ENCODE measurements around the gene BOD1L2. TPM values are rescaled to one million over a fixed set of nuclear protein-coding genes. Genes with fewer than 3 reads are reported as not detected.

BOD1L2 gene
- not detected in 2 replicates for total RNA-seq (2014; rRNA removed; shearing (Covaris generic))
- not detected in 2 replicates for polyA plus RNA-seq (2015; cell fraction: cytosol; rRNA removed)
- not detected in 2 replicates for polyA plus RNA-seq (2015; cell fraction: nucleus; rRNA removed)

DNA sequence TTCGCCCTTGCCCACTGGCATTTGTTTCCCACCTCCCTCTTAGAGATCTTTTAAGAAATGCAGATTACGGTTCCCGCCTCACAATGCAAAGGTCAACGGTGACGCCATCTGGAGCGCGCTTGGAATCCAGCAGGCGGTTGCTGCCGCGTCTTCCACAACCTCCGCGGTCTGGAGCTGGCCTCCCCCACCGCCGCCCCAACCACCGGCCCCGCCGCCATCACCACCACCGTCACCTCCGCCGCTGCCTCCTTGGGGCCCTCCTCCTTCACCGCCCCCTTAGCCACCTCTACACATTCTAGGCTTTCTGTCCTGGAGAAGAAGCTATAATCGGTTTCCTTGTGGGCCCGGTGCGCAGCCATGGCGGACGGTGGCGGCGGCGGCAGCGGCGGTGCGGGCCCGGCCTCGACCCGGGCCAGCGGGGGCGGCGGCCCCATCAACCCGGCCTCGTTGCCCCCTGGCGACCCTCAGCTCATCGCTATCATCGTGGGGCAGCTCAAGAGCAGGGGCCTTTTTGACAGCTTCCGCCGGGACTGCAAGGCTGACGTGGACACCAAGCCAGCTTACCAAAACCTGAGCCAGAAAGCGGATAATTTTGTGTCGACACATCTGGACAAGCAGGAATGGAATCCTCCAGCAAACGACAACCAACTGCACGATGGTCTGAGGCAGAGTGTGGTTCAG, at the start of gene BOD1L2:
Gene BOD1L2, plus strand, starts transcription at position 132 of the 681 bp plus-strand sequence. Its CDS starts 226 bp downstream, at position 358.
- in situ Hi-C loops (cut with HindIII; ENCODE audit: low pct_unique_long_range_greater_than_20kb, low sequenced_read_pairs), result no loop called here
- DNase-seq (ENCODE audit: low read depth, low spot score), result no peak

DNA sequence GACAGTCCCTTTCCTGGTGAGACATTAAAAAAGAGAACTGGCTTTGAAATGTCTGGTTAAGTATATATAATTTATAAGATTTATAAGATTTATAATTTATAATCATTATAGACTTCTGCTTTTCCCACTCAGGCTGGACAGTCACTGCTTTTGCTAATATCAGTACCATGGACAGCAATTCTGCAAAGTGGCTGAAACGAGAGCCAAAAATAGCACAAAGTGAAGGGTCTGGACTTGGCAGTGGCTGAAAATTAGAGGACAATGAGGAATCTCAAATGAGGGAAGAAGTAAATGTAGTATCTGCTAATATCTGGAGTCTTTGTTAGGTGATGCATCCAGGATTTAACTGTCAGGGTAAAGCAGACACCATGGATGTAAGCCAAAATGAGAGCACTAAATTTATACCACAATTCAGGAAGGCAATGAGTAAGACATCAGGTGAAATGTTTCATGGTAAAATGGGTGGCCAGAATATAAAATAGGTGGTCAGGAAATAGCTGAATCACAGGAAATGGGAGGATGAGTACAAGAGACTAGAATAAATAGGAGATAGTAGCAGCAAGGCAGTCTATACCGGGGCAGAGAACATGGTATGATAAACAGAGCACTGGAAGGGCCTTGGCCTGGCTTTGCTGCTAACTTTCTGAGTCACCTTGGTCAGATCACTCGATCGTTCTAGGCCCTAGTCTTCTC, 39.6 kb upstream of the BOD1L2 start:
- peak; percentile 21 for DNase-seq (ENCODE audit: low read depth, low spot score)
- in situ Hi-C loops (cut with HindIII; ENCODE audit: low pct_unique_long_range_greater_than_20kb, low sequenced_read_pairs), result no loop called here

DNA sequence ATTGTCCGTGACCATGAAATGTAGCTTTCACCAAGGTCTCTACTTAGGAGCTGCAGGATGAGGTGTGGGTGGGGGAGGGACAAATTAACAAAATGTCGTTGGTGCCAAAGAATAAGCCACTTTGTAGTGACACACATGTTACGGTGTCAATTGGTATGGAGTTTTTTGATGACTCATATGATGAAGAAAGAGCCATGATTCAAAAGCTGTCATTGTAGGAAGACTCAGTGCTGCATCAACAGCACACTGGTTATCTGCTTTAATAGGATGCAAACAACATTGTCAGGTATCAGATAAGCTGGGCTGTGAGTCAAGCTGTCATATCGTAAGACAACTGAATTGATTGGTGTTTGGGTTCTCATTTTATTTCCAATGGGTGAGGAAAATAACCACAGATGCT, 36.6 kb upstream of the BOD1L2 start:
- in situ Hi-C loops (cut with HindIII; ENCODE audit: low pct_unique_long_range_greater_than_20kb, low sequenced_read_pairs), result no loop called here
- DNase-seq (ENCODE audit: low read depth, low spot score), result no peak

DNA sequence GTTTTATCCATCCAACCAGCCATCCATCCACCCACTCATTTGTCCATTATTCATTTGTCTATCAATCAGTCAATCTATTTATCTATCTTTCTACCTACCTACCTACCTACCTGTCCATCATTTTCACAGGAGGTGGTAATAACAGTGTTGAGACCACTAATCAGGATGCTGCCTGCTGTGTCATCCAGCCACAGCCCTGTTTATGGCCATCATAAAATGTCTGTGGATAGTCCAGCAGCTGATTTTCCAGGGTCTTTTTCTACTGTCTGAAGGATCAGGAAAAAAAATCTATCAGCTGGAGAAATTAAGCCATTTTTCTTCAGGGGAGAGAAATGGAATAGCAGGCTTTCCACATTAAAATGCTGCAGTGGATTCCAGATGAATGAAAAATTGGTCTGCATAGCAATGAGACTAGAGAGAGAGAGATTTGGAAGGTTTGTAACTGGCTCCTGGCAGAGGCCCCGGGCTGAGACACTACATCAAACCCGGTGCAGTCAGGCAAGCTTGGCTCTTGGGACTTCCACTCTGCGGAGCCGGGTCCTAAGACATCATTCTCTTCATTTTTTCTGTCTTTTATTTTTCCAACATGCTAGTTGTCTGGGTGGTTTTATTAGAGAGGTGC, 33.0 kb upstream of the BOD1L2 start:
- no peak for DNase-seq (ENCODE audit: low read depth, low spot score)
- in situ Hi-C loops (cut with HindIII; ENCODE audit: low pct_unique_long_range_greater_than_20kb, low sequenced_read_pairs), result no loop called here

DNA sequence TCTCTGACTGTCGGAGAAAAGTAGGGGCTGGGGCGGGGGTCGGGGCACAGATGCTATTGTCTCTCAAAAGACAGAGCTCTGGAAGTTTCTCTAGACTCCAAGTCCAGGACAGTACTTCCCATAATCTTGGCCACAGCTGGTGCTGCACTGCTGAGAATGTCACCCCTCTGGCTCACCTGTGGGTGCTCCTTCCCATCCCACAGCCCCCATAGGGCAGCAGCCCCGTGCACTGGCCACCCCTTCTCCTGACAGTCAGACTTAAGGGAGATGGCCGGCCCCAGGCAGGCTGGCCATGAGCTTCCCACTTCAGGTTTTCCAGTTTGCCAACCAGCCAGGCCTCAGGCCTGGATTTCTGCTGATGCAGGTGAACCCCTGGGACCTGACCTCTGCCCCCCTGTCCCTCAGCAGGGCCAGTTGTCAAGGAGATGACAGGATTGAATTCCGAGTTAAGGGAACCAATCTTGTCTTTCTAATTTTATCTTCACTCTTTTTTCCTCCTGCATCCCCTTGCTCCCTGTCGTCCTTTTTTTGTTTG, 30.2 kb upstream of the BOD1L2 start:
- no peak for DNase-seq (ENCODE audit: low read depth, low spot score)
- in situ Hi-C loops (cut with HindIII; ENCODE audit: low pct_unique_long_range_greater_than_20kb, low sequenced_read_pairs), result no loop called here

DNA sequence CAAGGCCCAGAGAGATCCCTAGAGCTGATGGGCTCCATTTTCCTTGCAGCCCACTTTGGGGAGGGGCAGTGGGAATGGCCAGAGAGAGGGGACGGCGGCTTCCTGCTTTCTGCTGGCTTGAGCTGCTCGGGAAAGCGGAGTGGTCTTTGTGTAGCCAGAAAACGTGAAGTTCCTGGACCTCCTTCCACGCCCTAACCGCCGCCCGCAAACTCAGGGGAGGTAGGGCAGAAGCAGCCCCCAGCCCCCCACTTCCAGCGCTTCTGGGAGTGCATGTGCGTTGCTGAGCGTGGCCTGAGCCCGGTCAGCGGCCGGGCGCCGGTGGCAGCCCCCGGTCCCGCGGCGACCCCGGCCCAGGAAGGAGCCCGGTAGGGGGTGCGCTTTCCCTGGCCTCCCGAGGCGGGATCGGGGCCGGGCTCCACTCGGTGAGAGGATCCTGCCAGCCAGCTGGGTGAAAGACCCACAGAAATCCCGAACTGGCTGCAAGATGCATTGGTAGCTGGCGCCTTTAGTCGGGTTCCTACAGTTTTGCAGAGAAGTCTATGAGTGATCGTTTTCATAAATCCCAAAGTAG, 25.3 kb upstream of the BOD1L2 start:
- in situ Hi-C loops (cut with HindIII; ENCODE audit: low pct_unique_long_range_greater_than_20kb, low sequenced_read_pairs), result no loop called here
- no peak for DNase-seq (ENCODE audit: low read depth, low spot score)

DNA sequence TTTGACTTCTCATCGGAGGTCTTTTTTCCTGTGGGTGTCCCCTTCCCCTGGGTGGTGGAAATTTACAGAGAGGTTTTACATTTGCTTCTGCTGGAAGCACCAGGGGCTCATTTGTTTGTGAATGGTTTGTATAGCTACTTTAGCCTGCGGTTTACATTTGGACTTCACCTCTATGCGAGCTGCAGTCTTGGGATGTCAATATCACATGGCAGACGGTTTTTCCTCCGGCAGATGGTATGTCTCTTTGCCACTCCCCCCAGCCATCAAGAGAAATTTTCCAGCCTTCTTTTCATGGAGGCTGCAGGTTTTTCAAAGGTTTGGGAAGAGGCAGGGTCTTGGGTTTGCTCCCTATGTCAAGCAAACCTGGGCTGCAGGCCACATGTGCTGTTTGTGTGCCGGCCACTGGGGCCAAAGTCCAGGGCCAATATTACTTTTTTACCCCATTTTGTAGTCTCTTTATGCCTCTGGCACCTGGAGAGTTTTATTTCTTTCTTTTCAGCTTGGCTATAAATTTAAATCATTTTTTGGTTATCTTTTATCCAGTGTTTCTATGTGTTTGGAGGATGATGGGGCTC, 23.9 kb upstream of the BOD1L2 start:
- in situ Hi-C loops (cut with HindIII; ENCODE audit: low pct_unique_long_range_greater_than_20kb, low sequenced_read_pairs), result no loop called here
- DNase-seq (ENCODE audit: low read depth, low spot score), result no peak

DNA sequence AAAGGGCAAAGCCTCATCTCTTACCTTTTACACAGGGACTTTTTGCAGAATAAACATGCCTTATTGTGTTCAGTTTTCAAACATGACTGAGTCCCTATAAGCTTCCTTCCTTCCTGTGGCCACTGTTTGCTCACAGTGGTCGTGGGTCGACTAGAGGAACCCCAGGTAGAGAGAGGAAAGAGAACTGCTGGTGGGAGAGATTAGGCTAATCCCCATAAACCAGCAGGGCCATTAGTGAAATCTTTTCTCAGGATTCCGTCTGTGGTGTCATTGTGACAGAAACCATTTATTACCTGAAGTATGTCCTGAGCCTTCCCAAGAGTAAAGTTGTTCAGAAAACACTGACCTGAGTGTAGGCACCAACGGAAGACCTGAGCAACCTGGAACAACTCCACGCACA, 21.3 kb upstream of the BOD1L2 start:
- in situ Hi-C loops (cut with HindIII; ENCODE audit: low pct_unique_long_range_greater_than_20kb, low sequenced_read_pairs), result no loop called here
- DNase-seq (ENCODE audit: low read depth, low spot score), result no peak

DNA sequence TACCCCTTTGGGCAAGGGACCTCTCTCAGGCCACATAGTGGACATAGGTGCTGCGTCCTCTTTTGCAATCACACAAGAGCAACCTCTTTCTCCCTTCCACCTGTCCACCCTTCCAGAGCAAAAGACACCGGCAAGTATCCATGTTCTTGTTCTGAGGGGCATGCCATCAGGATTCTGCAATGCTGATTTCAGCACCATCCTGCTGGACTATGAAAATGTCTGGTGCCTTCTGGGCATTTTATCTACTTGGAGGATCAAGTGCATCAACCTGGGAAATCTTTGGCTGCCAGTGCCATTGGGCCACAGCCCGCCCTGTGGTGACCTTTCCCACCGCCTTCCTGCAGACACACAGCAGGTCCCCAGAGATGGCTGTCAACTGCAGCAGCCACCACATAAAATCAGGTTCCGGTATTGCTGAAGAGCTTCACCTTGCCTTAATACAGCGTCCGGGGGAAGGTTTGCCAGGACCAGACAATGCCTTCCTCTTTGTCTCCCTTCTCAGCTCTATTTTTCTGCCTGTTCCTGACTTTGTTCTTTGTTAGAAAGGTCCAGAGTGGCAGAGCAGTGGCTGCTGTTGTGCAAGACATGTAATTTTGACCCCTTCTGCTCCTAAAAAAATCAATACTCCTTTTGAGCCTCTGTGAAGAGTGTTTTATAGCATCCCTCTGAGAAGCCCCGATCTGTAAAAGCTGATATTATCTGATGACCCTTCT, 18.5 kb upstream of the BOD1L2 start:
- in situ Hi-C loops (cut with HindIII; ENCODE audit: low pct_unique_long_range_greater_than_20kb, low sequenced_read_pairs), result no loop called here
- no peak for DNase-seq (ENCODE audit: low read depth, low spot score)

DNA sequence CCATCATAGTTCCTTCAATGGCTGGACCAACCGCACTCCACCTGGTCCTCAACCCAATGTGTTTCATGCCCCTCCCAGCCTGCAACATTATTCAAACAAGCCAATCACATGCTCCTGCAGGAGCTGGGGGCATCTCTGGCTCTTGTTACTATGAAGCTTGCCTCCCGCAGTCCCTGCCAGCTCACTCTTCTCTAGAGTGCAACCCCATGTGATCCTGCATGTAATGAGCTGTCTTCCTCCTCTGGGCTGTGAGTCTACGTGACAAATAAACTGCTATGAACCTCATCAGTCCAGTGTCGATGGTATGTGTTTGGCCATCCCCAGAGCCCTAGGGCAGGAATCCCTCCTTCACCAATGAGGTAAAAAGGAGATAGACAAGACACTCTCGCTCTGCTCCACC, 15.8 kb upstream of the BOD1L2 start:
- in situ Hi-C loops (cut with HindIII; ENCODE audit: low pct_unique_long_range_greater_than_20kb, low sequenced_read_pairs), result no loop called here

DNA sequence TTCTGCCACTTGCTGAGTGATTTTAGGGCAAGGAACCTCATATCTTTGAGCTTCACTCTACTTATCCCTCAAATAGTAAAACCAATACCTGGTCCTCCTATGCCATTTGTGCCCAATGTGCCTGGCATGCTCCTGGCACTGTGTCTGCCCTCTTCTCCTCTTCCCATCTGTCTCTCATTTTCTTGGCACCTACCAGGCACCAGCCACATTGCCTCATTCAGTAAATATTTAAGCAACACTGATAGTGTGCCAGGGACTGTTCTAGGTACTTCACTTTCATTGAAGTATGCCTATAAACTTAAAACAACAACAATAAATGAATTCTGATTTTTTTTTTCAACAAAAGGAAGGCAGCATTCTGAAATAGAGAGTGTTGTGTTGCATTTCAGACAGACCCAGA, 15.1 kb upstream of the BOD1L2 start:
- in situ Hi-C loops (cut with HindIII; ENCODE audit: low pct_unique_long_range_greater_than_20kb, low sequenced_read_pairs), result no loop called here
- DNase-seq (ENCODE audit: low read depth, low spot score), result no peak

More for the DNA sequence above, 15.8 kb upstream of the BOD1L2 start:
- DNase-seq (ENCODE audit: low read depth, low spot score), result no peak

DNA sequence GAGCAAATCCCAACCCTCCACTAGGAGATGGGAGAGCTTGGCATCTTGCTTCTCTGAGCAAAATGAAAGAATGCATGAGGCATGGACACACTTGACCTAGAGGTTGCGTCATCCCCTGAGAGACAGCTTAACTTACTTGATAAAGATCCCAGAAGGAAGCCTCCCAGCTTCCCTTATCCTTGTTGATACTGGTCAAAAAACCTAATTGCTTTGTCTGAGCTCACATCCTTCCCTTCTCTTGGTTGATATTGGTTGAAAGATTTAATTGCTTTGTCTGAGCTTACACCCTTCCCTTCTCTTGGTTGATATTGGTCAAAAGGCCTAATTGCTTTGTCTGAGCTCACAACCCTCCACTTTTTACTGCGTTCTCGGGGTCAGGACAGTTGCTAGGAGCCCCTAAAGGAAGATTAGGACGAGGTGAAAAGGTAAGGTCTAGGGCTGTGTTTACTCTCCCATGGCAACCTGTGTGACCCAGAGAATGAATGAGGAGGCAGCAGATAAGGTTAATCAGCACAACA, 12.2 kb upstream of the BOD1L2 start:
- in situ Hi-C loops (cut with HindIII; ENCODE audit: low pct_unique_long_range_greater_than_20kb, low sequenced_read_pairs), result no loop called here
- DNase-seq (ENCODE audit: low read depth, low spot score), result no peak

DNA sequence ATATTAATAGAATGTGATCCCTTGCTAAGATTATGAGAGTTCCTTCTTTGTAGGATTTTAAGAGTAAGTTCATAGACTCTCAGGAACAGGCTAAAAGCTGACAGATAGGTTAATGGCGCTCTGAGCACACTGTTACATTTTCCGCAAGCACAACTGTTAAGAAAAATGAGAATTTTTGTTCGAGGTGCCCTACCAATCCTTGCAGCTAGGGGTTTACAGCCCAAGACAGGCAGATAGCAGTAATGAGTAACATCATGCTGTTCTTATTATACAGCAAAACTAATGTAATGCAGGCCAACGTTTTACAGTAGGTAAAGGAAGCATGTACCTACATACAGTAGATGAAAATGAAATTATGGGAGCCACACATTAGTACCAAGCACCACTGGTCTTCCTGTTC, 11.2 kb upstream of the BOD1L2 start:
- in situ Hi-C loops (cut with HindIII; ENCODE audit: low pct_unique_long_range_greater_than_20kb, low sequenced_read_pairs), result no loop called here
- DNase-seq (ENCODE audit: low read depth, low spot score), result no peak

DNA sequence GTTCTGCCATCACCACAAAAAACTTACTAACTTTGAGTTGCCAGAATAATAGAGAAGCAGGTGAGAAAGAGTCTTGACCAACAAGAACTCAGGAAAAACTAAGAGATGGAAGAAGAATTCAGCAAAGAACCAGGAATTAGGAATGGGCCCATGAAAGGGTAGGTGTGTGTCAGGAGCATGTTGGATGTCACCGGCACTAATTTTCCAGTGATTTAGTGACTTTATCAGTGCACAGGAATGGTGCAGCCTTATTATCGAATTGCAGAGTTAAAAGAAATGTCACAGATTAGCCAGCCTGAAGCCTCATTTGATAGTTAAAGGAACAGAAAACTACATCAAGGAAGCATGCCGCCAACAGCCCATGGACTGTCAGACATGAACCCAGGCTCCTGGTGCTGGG, 9.0 kb upstream of the BOD1L2 start:
- in situ Hi-C loops (cut with HindIII; ENCODE audit: low pct_unique_long_range_greater_than_20kb, low sequenced_read_pairs), result no loop called here
- no peak for DNase-seq (ENCODE audit: low read depth, low spot score)

DNA sequence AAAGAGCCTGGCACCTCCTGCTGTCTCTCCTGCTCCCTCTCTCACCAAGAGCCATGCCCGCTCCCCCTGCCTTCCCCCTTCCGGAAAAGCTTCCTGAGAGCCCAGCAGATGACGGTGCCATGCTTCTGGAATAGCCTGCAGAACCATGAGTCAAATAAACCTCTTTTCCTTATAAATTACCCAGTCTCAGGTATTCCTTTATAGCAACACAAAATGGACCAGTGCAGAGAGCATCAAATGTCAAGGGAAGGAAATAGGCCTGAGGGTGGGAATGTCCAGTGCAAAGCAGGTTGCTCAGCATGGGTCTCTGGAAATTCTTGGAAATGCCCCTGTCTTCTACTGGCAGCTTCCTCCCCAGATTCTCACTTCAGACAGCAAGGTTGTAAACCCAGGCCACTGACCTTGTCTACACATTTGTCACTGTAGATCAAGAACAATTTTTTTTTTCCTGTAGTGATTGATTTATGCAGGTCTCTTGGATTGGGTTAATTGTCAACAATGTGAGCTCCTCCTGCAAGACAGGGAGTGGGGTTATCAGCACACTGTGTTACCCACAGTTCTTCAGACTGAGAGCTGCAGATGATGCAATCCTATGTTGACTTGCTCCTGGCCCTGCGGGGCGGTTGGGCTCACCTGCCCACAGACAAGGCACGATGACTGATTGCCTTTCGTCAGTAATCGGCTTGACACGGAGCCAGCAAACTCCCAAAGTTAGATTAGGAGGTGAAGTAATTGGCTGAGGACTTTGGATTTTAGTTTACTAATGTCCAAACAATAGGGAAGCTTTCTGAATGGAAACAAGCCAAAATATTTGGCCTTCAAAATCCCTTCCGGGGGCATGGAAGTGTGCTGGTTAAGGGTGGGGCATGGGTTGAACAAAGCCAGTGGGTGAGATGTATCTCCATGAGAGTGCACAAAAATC, 5.4 kb upstream of the BOD1L2 start:
- DNase-seq (ENCODE audit: low read depth, low spot score), result no peak
- in situ Hi-C loops (cut with HindIII; ENCODE audit: low pct_unique_long_range_greater_than_20kb, low sequenced_read_pairs), result no loop called here

DNA sequence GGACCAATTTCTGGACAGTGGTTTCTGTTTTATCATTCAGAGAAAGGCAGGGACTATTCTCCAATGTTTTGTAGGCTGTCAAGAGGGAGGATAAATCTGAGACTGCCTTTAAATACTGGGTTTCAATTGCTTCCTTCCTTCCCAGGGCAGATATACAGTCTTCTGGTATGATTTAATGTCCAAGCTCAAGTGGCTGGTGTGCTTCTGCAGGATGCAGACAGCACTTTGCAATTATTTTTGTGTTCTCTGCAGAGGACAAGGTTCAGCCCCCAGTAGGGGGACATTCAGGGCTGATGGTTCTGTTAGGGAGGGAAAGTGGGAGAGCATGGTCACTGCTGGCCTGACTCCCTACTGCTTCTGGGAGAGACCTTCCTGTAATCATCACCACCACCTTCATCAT, 4.6 kb upstream of the BOD1L2 start:
- in situ Hi-C loops (cut with HindIII; ENCODE audit: low pct_unique_long_range_greater_than_20kb, low sequenced_read_pairs), result no loop called here

More for the DNA sequence above, 4.6 kb upstream of the BOD1L2 start:
- no peak for DNase-seq (ENCODE audit: low read depth, low spot score)

Data from SK-MEL-5 (cell line).